OCI-M1 (cell line): ENCODE measurements around the gene GPC2.
A peak's percentile ranks its signal among the peaks of the same experiment; 100 is the strongest.

Experiments
- DNase-seq: peaks from one replicate; lab custom pipeline; 2025; lab: John Stamatoyannopoulos, UW

Gene GPC2

GRCh38 chr7:100122067-100122466 lies 55.1 kb downstream of the GPC2 start:
- no peak for DNase-seq

- no peak for DNase-seq
Measured at GRCh38 chr7:100120733-100121036, 56.5 kb downstream of the GPC2 start.

- DNase-seq = peak; percentile 90
Measured at GRCh38 chr7:100119970-100120732, 57.0 kb downstream of the GPC2 start.
